Vagina (tissue), 2 donors: ENCODE data around the gene TGM4. TPM values are rescaled to one million over a fixed set of nuclear protein-coding genes. Genes with fewer than 3 reads are reported as not detected.

Source experiments
- DNase-seq, 2 donors: peaks; one replicate each; pipeline ENCODE4 v3.0.0-alpha.2; 2017; ENCODE audit errors: extremely low spot score in 2 of 2
- H3K27ac ChIP-seq: fragments of 200-600 bp; sonication (generic); one replicate; pipeline ENCODE4 v1.5.1; 2019
- H3K27me3 ChIP-seq: fragments of 200-600 bp; sonication (generic); one replicate; pipeline ENCODE4 v1.5.1; 2019
- H3K36me3 ChIP-seq, 2 donors: fragments of 200-600 bp; sonication (generic); one replicate each; pipeline ENCODE4 v1.5.1; 2017 to 2019
- H3K4me1 ChIP-seq: fragments of 200-600 bp; sonication (generic); one replicate; pipeline ENCODE4 v1.5.1; 2019
- H3K4me3 ChIP-seq, 2 donors: fragments of 200-600 bp; sonication (generic); 1 replicate in 1 of 2; 2 replicates in 1 of 2; pipeline ENCODE4 v1.5.1; 2016 to 2019
- H3K9me3 ChIP-seq: fragments of 200-600 bp; sonication (generic); one replicate; pipeline ENCODE4 v1.5.1; 2019
- CTCF ChIP-seq, 3 experiments: fragments of 450-650 bp in 2 of 3; fragments of 200-600 bp in 1 of 3; sonication (generic) in 1 of 3; IDR thresholded peaks; one replicate each; pipeline ENCODE4 v1.5.1; 2017 to 2019; ENCODE audit warnings: antibody characterized with exemption in 3 of 3, mild to moderate bottlenecking in 2 of 3, moderate library complexity in 2 of 3
- POLR2A ChIP-seq, 2 donors: fragments of 450-650 bp; IDR thresholded peaks; one replicate each; pipeline ENCODE4 v1.6.1; 2017; ENCODE audit warnings: antibody characterized with exemption in 2 of 2, mild to moderate bottlenecking in 2 of 2, moderate library complexity in 2 of 2
- POLR2AphosphoS5 ChIP-seq, 2 donors: sonication (generic); formaldehyde crosslinking; IDR thresholded peaks; one replicate each; pipeline ENCODE4 v1.9.0; 2017; ENCODE audit warnings: antibody characterized with exemption in 2 of 2, mild to moderate bottlenecking in 2 of 2, low read depth in 1 of 2; ENCODE audit not compliant: insufficient read depth in 1 of 2
- intact Hi-C: fragments of 100-400 bp; cut with DNase I; formaldehyde crosslinking; loops from one replicate; pipeline ENCODE4 v1.15.1; 2023
- total RNA-seq: library from RNA; depleted of rRNA; stranded (reverse); fragments of >200 nt; gene quantifications from one replicate; pipeline ENCODE4 v1.2.3, GENCODE V29; 2016

TGM4 gene
- total RNA-seq, 1 donor from 2014 or later, result not detected

DNA sequence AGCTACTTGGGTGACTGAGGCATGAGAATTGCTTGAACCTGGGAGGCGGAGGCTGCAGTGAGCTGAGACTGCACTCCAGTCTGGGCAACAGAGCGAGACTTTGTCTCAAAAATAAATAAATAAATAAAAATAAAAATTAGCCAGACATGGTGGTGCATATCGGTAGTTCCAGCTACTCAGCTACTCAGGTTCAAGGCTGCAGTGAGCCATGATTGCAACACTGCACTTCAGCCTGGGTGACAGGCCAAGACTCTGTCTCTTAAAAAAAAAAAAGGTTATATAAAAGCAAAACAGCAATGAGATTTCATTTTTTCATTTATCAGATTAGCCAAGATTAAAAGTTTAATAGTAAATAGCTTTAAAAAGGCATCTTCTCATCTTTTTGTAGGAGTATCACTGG, 2.9 kb downstream of the TGM4 start:
- Histone ChIP-seq H3K9me3 (no peaks in the 10 kb centered on the region), H3K27ac (no peak overlapping the region), H3K27me3 (no peaks in the 10 kb centered on the region), H3K4me3 (no peak overlapping the region), H3K36me3 (no peaks in the 10 kb centered on the region), H3K4me1 (no peaks in the 10 kb centered on the region)
- TF ChIP-seq POLR2AphosphoS5 (IDR thresholded peaks at IDR 0.05; ENCODE audit: insufficient read depth in 1 of 2, low read depth in 1 of 2), result no peak
- TF ChIP-seq CTCF (IDR thresholded peaks at IDR 0.05), result no peak
- TF ChIP-seq POLR2A (IDR thresholded peaks at IDR 0.05), result no peak
- intact Hi-C loops, result no loop called here
- peak in 1 of 2 donors; percentile 37 for DNase-seq

- intact Hi-C loops, result no loop called here
- Histone ChIP-seq H3K4me3 (no peak overlapping the region), H3K36me3 (no peaks in the 10 kb centered on the region), H3K27me3 (no peaks in the 10 kb centered on the region), H3K9me3 (no peaks in the 10 kb centered on the region), H3K27ac (no peak overlapping the region), H3K4me1 (peaks cover 12% of the 10 kb centered on the region)
- DNase-seq, result no peak
- no peak for TF ChIP-seq POLR2A (IDR thresholded peaks at IDR 0.05)
- no peak for TF ChIP-seq POLR2AphosphoS5 (IDR thresholded peaks at IDR 0.05; ENCODE audit: insufficient read depth in 1 of 2, low read depth in 1 of 2)
- TF ChIP-seq CTCF (IDR thresholded peaks at IDR 0.05), result no peak
These were observed 5.9 kb downstream of the TGM4 start for GRCh38 chr3:44880284-44880683.

DNA sequence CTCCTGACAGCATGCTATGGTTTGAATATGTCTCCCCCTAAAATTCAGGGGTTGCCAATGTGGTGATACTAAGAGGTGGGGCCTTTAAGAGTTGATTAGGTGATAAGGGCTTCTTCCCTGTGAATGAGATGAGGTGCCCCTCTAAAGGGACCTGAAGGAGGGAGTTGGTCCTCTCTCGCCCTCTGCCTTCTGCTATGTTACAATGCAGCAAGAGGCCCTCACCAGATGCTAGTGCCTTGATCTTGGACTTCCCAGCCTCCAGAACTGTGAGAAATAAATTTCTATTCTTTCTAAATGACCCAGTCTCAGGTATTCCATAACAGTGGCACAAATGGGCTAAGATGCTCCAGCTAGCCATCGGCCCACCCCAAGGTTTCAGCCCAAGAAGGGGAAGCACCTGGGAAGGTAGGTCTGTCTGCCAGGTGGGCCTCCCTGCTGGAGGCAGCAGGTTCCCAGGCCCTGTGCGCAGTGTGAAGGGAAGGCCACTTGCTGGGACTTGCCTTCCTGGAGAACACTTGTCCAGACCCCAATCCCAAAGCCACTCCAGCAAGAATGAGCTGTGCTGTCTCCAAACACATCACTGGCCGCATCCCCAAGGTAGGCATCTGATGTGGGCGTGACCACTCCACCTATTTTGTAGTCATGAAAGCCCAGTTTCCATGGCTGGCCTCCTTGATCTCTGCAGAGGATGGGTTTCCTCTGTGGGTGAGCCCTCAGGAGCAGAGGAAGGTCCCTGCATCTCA, 9.0 kb downstream of the TGM4 start:
- intact Hi-C loops, result no loop called here
- no peak for TF ChIP-seq POLR2A (IDR thresholded peaks at IDR 0.05)
- TF ChIP-seq POLR2AphosphoS5 (IDR thresholded peaks at IDR 0.05; ENCODE audit: insufficient read depth in 1 of 2, low read depth in 1 of 2), result no peak
- no peak for TF ChIP-seq CTCF (IDR thresholded peaks at IDR 0.05)
- H3K36me3 ChIP-seq, result no peaks in the 10 kb centered on the region
- H3K4me1 ChIP-seq, result peaks cover 12% of the 10 kb centered on the region
- no peaks in the 10 kb centered on the region for H3K27me3 ChIP-seq
- no peaks in the 10 kb centered on the region for H3K9me3 ChIP-seq
- no peak for DNase-seq
- peak overlapping the region; percentile 54 for H3K27ac ChIP-seq
- no peak overlapping the region for H3K4me3 ChIP-seq

DNA sequence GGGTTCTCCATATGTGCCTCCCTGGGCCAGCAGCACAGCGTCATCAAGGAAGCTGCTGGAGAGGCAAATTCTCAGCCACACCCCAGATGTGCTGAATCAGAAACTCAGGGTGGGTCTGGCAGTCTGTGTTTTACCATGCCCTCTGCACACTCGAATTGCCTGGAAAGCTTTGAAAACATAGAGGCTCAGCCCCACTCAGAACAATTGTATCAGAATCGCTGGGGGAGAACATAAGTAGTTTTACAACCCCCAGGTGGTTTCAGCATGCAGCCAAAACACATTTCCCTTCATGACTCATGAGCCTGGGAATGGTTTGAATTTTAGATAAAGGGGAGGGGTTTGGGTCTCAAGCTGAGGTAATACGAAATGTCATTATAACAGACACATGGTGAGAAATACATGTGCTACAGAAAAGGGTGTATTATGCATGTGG, 9.6 kb downstream of the TGM4 start:
- Histone ChIP-seq H3K27me3 (no peaks in the 10 kb centered on the region), H3K4me1 (peaks cover 12% of the 10 kb centered on the region), H3K36me3 (no peaks in the 10 kb centered on the region), H3K27ac (peak overlapping the region; percentile 54), H3K4me3 (no peak overlapping the region), H3K9me3 (no peaks in the 10 kb centered on the region)
- TF ChIP-seq CTCF (IDR thresholded peaks at IDR 0.05) (no peak), POLR2AphosphoS5 (IDR thresholded peaks at IDR 0.05; ENCODE audit: insufficient read depth in 1 of 2, low read depth in 1 of 2) (peak in 1 of 2 donors; percentile 54), POLR2A (IDR thresholded peaks at IDR 0.05) (no peak)
- no peak for DNase-seq
- intact Hi-C loops, result no loop called here

- no peak for TF ChIP-seq POLR2A (IDR thresholded peaks at IDR 0.05)
- DNase-seq, result no peak
- Histone ChIP-seq H3K4me1 (peaks cover 12% of the 10 kb centered on the region), H3K36me3 (no peaks in the 10 kb centered on the region), H3K9me3 (no peaks in the 10 kb centered on the region), H3K27ac (no peak overlapping the region), H3K27me3 (no peaks in the 10 kb centered on the region), H3K4me3 (no peak overlapping the region)
- intact Hi-C loops, result no loop called here
These were observed 11.2 kb downstream of the TGM4 start for GRCh38 chr3:44885618-44886017.
